Stimulated activated CD4-positive, alpha-beta T cell treated with anti-CD3 and anti-CD28 coated beads, Interleukin-12 subunit alpha, Interleukin-12 subunit beta, amount 100 ng/mL, for 4 hours (primary cell): ENCODE data around the gene TTC13.
A peak's percentile ranks its signal among the peaks of the same experiment; 100 is the strongest.

ENCODE experiments used
- DNase-seq: peaks from one replicate; pipeline ENCODE4 v3.0.0-alpha.2; 2020

The TTC13 gene

GRCh38 chr1:230901671-230902070 lies 77.0 kb downstream of the TTC13 start:
- DNase-seq = no peak

- no peak for DNase-seq
Observed at GRCh38 chr1:230900984-230901383, 77.7 kb downstream of the TTC13 start.

- DNase-seq = no peak
Observed at GRCh38 chr1:230899841-230900251, 78.8 kb downstream of the TTC13 start.

GRCh38 chr1:230898748-230899147 lies 79.9 kb downstream of the TTC13 start:
- DNase-seq = no peak

GRCh38 chr1:230898144-230898543 lies 80.5 kb downstream of the TTC13 start:
- DNase-seq = no peak

- no peak for DNase-seq
Observed at GRCh38 chr1:230896779-230897178, 81.9 kb downstream of the TTC13 start.

GRCh38 chr1:230895452-230895851 lies 83.2 kb downstream of the TTC13 start:
- no peak for DNase-seq

- DNase-seq = no peak
Observed at GRCh38 chr1:230894664-230895063, 84.0 kb downstream of the TTC13 start.

GRCh38 chr1:230894032-230894431 lies 84.6 kb downstream of the TTC13 start:
- DNase-seq = no peak

- DNase-seq = no peak
Observed at GRCh38 chr1:230892018-230892491, 86.6 kb downstream of the TTC13 start.

- DNase-seq = no peak
Observed at GRCh38 chr1:230891413-230891812, 87.2 kb downstream of the TTC13 start.

- no peak for DNase-seq
Observed at GRCh38 chr1:230884646-230885045, 94.0 kb downstream of the TTC13 start.

GRCh38 chr1:230883967-230884366 lies 94.7 kb downstream of the TTC13 start:
- DNase-seq = no peak

GRCh38 chr1:230879778-230880177 lies 98.9 kb downstream of the TTC13 start:
- DNase-seq = no peak

- DNase-seq = no peak
Observed at GRCh38 chr1:230878591-230878990, 100.1 kb downstream of the TTC13 start.

- no peak for DNase-seq
Observed at GRCh38 chr1:230877924-230878590, 100.6 kb downstream of the TTC13 start.

GRCh38 chr1:230877146-230877923 lies 101.3 kb downstream of the TTC13 start:
- no peak for DNase-seq

GRCh38 chr1:230876660-230877059 lies 102.0 kb downstream of the TTC13 start:
- DNase-seq = no peak

- DNase-seq = no peak
Observed at GRCh38 chr1:230875370-230875769, 103.3 kb downstream of the TTC13 start.

- no peak for DNase-seq
Observed at GRCh38 chr1:230870916-230871315, 107.7 kb downstream of the TTC13 start.

- no peak for DNase-seq
Observed at GRCh38 chr1:230869500-230869899, 109.2 kb downstream of the TTC13 start.

GRCh38 chr1:230868736-230869385 lies 109.8 kb downstream of the TTC13 start:
- DNase-seq = no peak

- peak; percentile 80 for DNase-seq
Observed at GRCh38 chr1:230867903-230868735, 110.5 kb downstream of the TTC13 start, which contains the start of gene C1orf198. C1orf198 (minus strand) TSS chr1:230868521; CDS start chr1:230868512, 9 bp downstream.
